GM18517 (cell line): ENCODE results near the gene ZNF200.
A peak's percentile ranks its signal among the peaks of the same experiment; 100 is the strongest.
"Not testable (repeated sequence)": the region's sequence is repeated elsewhere in the genome, so short reads cannot be mapped to it uniquely, and the experiment has no call there.

Experiments used
- ATAC-seq: cut with Tn5 transposase; IDR thresholded peaks from one replicate; pipeline ENCODE4 v1.9.1; 2021; ENCODE audit warnings: mild to moderate bottlenecking, moderate library complexity; ENCODE audit not compliant: unreplicated experiment

The ZNF200 gene, protein sequence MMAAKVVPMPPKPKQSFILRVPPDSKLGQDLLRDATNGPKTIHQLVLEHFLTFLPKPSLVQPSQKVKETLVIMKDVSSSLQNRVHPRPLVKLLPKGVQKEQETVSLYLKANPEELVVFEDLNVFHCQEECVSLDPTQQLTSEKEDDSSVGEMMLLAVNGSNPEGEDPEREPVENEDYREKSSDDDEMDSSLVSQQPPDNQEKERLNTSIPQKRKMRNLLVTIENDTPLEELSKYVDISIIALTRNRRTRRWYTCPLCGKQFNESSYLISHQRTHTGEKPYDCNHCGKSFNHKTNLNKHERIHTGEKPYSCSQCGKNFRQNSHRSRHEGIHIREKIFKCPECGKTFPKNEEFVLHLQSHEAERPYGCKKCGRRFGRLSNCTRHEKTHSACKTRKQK

DNA sequence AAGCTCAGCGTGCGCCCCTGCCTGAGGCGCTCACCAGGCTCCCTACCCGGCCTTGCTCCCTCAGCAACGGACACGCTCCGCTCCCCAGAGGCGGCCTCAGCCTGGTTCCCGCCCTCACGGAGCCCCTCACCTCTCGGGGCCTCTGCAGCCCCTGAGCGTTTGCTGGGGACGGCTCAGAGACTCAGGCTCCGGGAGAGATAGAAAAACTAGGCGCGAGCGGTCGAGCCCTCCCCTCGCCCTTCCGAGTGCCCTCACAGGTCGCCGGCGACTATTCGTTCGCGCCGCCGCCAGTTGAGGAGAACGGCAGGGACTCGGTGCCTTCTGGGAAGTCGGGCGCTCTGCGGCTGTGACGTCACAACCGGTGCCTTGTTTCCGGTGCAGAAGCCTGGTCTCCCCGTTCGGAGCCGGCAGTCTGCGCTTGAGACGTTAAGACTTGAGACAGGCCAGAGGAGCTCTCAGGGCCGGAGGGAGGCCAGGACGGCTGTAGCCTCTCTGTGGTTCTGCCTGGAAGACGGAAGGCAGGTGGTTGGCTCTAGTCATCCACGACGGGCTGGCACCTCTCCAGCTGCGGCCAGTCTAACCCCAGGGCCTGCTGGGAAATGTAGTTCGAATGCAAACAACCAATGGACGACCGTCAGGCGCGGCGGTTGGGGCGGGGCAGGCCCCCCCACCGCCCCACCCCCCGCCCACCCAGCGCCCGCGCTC is at the start of gene ZNF200:
TSS of gene ZNF200 (minus strand) at position 302 of the 705 bp plus-strand sequence. CDS start 1,403 bp downstream, outside the sequence.
- ATAC-seq: peak; percentile 84

- no peak for ATAC-seq
These were observed 48.8 kb upstream of the ZNF200 start for GRCh38 chr16:3283543-3284447.

GRCh38 chr16:3282730-3283542 is 48.0 kb upstream of the ZNF200 start, which contains the start of gene ZNF263:
ZNF263 (plus strand) TSS chr16:3283491; CDS start chr16:3283819, 328 bp downstream.
- ATAC-seq: peak; percentile 81

DNA sequence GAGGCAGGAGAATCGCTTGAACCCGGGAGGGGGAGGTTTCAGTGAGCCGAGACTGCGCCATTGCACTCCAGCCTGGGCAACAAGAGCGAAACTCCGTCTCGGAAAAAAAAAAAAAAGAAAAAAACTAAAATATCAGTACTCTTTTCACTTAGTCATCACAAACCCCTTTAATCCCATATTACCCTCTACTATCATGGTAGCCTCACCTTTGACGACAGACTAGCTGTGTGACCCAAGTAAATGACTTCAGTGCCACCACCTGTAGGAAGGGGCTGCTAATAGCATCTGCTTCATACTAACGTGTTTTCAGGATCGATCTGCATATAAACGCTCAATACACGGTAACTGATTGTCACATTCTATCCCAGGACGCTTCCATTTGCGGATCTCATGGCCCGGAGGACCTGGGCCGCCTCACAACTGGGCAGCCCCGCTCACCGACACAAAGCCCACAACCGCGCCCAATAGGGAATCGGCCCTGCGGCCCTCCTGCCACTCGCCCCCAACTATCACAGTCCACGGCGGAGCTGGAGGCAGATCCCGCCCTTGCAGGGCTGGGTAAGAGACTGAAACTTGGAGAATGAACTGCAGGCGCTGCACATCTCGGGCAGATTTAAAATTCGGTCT is 47.3 kb upstream of the ZNF200 start:
- ATAC-seq: peak; percentile 34

- no peak for ATAC-seq
These were observed 46.4 kb upstream of the ZNF200 start for GRCh38 chr16:3281222-3281820.

- ATAC-seq: no peak
These were observed 41.7 kb upstream of the ZNF200 start for GRCh38 chr16:3276679-3277078.

GRCh38 chr16:3274947-3275346 is 40.0 kb upstream of the ZNF200 start:
- ATAC-seq: no peak

GRCh38 chr16:3274490-3274889 is 39.5 kb upstream of the ZNF200 start:
- no peak for ATAC-seq

- ATAC-seq: not testable (repeated sequence)
These were observed 36.3 kb upstream of the ZNF200 start for GRCh38 chr16:3271281-3271680.

GRCh38 chr16:3270718-3271117 is 35.8 kb upstream of the ZNF200 start:
- not testable (repeated sequence) for ATAC-seq

DNA sequence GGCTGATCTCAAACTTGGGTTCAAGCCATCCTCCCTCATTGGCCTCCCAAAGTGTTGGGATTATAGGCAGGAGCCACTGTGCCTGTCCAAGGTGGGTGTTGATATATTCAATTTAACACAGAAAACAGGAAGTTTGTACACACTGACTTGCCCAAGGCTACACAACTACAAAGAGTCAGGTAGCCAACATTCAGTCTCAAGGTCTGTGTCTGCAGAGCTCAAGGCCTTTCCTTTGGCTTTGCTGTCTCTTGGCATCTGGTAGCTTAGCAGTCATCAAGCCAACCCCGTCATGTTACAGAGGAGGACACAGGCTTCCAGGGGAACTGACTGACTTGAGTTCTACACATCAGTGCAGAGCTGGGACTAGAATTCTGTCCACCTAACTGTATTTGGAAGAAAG is 33.3 kb upstream of the ZNF200 start:
- no peak for ATAC-seq

GRCh38 chr16:3266873-3267537 is 32.0 kb upstream of the ZNF200 start:
- ATAC-seq: no peak

GRCh38 chr16:3264137-3265036 is 29.4 kb upstream of the ZNF200 start:
- peak; percentile 81 for ATAC-seq

DNA sequence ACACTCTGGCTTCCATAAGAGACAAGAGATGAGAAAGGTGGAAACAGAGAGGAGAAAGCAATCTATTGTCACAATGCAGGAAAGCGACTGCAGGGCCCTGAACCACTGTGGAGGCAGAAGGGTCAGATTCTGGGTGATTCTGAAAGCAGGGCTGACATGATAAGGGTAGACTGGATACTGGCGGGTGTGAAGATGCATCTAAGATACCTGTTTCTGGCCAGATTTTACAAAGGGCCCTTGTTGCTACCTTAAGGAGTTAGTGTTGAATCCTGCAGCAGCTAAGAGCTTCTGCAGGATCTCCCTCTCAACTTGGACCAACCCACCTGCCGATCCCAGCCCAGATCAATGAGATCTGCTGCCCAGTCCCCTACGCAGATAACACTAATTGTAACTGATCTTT is 27.6 kb upstream of the ZNF200 start:
- no peak for ATAC-seq

DNA sequence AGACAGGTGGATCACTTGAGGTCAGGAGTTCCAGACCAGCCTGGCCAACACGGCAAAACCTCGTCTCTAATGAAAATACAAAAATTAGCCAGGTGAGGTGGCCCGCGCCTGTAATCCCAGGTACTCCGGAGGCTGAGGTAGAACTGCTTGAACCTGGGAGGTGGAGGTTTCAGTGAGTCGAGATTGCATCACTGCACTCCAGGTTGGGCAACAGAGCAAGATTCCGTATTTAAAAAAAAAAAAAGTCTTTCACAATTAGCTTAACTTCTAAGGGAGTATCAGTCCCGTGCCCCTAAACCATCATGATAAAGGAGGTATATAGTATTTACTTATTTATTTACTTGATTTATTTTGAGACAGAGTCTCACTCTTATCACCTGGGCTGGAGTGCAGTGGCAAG is 24.9 kb upstream of the ZNF200 start:
- no peak for ATAC-seq

DNA sequence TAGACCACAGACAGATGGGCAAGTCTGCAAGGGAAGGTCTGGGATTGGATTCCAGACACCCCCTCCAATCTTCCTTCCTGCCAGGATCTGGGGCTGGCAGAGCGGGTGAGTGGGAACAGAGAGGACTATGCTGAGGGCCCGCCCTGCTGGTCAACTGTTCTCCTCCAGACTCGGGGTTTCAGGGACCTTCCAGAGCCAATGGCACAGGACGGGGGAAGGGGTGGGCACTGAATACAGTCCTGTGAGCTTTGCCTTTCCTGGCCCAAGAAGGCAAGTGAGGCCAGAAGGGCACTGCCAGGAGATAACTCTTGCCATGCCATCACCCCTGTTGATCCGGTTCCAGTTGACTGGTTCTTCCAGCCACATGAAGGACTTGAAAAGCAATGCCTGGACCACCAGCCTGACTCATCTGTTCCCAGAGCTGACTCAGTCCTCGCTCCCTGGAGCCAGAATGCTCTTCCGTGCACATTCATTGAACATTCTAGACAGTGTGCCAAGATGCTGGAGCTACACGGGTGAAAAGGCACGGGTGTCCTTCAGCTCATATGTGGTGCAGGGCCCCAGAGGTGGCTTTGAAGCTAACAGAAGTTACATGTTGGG is 22.0 kb upstream of the ZNF200 start:
- ATAC-seq: no peak

DNA sequence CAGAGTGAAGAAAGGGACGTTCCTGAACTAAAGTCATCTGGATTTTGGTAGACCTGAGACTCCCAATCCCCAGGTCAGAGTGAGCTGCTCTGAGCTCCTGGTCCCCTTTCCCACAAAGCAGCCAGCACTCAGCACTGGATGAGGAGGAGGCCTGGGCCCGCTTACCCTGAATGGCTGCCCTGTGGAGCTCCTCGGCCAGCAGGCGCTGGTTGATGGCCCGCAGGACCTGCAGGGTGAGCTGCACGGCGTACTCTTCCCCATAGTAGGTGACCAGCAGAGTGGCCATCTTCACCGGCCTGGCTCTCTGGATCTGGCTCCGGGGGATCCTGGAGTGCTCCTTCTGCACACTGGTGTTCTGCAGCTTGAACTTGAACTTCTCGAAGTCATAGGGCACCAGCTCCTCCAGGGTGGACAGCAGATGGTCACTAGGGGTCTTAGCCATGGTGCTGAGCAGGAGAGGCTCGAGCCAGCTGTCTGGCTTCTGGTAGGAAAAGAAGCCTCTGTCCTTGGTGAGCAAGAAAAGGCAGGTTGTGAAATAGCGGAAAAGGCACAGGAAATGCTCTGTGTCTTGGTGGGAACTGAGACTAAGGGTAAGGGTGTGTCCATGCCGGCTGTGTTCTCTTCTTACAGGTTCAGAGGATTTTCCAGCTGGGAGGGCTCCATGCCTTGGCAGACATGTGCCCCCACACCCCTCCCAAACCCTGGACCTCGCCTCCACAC is 21.3 kb upstream of the ZNF200 start, which contains the start of gene MEFV:
TSS of gene MEFV (minus strand) at position 488 of the 720 bp plus-strand sequence. CDS start at position 442, 46 bp downstream.
- no peak for ATAC-seq
